Smooth muscle cell of bladder (primary cell): ENCODE results near the gene PPP6R2. TPM values are rescaled to one million over a fixed set of nuclear protein-coding genes. Genes with fewer than 3 reads are reported as not detected.

Experiments used
- total RNA-seq: library from RNA; depleted of rRNA; stranded (reverse); fragments of >200 nt; gene quantifications from 2 replicates; pipeline ENCODE4 v1.2.3, GENCODE V29; 2014

Gene PPP6R2, protein sequence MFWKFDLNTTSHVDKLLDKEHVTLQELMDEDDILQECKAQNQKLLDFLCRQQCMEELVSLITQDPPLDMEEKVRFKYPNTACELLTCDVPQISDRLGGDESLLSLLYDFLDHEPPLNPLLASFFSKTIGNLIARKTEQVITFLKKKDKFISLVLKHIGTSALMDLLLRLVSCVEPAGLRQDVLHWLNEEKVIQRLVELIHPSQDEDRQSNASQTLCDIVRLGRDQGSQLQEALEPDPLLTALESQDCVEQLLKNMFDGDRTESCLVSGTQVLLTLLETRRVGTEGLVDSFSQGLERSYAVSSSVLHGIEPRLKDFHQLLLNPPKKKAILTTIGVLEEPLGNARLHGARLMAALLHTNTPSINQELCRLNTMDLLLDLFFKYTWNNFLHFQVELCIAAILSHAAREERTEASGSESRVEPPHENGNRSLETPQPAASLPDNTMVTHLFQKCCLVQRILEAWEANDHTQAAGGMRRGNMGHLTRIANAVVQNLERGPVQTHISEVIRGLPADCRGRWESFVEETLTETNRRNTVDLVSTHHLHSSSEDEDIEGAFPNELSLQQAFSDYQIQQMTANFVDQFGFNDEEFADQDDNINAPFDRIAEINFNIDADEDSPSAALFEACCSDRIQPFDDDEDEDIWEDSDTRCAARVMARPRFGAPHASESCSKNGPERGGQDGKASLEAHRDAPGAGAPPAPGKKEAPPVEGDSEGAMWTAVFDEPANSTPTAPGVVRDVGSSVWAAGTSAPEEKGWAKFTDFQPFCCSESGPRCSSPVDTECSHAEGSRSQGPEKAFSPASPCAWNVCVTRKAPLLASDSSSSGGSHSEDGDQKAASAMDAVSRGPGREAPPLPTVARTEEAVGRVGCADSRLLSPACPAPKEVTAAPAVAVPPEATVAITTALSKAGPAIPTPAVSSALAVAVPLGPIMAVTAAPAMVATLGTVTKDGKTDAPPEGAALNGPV
- total RNA-seq, result 64.1 and 64.8 TPM in 2 replicates

DNA sequence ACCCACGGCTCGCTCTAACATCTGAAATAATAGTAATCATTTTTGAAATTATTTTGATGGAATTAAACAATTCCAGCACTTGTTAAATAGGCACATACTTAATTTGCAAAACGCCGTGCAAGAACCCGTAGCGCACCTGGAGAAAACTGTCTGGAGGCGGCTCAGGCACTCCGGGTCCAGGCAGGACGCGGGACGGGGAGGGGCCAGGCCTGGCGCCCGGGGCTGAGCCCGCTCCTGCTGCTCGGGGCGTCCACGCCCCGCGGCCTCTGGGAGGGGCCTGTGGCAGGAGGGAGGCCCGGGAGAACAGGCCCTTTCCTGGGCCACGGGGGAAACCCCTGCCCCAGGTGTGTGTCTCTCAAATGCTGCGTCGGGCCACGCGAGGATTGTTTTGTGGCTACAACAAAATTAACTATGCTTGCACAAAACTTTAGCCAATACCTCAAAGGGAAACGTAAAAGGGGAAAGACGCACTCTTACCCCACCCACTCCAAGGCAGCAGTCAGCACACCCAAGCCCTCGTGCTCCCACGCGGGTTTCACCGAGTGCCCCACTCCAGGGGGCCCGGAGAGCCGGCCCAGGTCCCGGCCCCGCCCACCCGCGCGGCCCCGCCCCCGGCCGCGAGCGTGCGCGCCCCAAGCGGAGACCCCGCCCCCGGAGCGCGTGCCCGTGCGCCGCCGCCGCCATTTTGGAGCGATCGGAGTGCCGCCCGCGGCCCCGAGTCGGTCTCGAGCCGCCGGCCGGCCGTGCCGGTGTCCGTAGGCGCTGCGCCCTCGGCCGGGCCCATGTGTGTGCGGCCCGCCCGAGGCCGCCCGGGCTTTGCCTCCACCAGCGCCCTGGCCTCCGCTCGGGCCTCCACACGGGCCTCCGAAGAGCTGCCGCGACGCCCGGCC, at the start of gene PPP6R2:
PPP6R2 (plus strand) TSS at position 677 of the 890 bp plus-strand sequence. CDS start 50,582 bp downstream, outside the sequence.

DNA sequence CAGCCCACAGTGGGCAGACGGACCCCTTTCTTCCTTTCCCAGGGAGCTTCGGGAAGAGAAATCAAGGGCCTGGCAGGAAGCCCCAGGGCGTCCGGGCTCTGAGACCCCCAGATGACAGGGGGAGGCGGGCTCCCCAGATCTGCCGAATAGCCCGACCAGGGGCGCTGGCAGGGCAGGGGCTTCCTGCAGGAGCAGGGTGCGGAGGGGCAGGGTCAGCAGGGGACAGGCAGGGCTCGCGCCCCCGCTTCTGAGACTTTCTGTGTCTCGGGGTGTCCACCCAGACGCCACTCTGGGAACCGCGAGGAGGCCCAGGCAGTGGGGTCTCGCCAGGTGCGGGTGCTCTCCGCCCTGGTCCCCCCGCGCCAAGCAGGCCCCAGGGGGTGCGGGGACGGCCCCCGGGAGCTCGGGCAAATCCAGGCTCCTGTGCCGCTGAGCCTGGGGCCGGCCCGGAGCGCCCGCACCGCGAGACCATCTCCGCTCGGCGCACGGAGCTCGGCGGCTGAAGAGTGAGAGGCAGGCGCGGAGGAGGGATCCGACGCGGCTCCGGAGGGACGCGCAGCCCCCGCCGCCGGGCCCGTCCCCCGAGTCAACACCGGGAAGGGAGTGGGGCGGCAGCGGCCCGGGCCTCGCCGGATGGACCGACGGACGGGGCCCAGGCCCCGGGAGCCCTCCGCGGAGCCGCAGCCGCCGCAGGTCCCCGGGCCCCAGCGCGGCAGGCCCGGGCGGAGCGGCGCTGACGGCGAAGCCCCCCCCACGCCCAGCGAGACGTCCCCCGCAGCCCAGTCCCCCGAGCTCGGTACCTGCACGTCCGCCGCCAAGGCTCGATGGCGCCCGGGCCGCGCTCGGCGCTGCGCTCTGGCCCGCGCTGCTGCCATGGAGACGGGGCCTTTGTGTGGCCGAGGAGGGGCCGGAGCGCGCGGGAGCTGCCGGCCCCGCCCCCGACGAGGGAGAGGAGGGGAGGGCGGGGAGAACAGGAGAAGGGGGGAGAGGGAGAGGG, 36.1 kb upstream of the PPP6R2 start, which contains the start of gene PLXNB2:
PLXNB2 (minus strand) TSS at position 894 of the 997 bp plus-strand sequence. CDS start 17,062 bp downstream, outside the sequence.

DNA sequence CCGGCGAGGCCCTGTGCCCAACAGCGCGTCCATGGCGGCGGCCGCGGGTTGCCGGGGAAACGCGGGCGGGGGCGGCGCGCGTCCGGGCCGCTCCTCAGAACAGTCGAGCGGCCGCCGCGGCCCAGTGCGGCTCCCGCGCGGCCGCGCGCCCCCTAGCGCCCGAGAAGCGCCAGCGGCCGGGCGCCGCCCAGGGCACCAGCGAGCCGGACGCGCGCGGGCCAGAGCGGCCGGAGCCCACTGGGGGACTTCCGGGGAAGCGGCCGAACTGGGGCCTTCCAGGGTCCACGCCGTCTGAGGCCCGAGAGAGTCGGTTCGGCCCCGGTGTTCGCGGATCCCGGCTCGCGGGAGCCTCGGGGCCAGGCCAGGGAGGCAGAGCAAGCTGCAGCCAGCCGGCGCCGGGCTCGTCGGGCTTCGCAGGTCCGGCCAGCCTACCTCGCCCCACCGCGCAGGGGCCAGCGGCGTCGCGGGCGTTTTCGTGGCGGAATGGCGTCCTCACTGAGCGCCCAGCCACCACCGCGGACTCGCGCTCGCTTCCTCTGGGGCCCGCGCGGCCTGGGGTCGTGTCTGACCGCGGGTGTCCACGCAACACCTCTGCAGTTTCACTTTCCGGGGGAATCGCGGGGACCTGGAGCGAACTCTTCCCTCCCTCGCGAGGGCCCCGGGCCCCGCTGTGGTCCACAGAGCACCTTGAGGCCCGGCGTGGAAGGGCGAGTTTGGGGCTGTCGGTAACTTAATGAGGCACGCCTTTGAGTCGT, 16.0 kb upstream of the PPP6R2 start, which contains the start of gene DENND6B:
DENND6B (minus strand) TSS at position 57 of the 755 bp plus-strand sequence; CDS start at position 33, 24 bp downstream.

DNA sequence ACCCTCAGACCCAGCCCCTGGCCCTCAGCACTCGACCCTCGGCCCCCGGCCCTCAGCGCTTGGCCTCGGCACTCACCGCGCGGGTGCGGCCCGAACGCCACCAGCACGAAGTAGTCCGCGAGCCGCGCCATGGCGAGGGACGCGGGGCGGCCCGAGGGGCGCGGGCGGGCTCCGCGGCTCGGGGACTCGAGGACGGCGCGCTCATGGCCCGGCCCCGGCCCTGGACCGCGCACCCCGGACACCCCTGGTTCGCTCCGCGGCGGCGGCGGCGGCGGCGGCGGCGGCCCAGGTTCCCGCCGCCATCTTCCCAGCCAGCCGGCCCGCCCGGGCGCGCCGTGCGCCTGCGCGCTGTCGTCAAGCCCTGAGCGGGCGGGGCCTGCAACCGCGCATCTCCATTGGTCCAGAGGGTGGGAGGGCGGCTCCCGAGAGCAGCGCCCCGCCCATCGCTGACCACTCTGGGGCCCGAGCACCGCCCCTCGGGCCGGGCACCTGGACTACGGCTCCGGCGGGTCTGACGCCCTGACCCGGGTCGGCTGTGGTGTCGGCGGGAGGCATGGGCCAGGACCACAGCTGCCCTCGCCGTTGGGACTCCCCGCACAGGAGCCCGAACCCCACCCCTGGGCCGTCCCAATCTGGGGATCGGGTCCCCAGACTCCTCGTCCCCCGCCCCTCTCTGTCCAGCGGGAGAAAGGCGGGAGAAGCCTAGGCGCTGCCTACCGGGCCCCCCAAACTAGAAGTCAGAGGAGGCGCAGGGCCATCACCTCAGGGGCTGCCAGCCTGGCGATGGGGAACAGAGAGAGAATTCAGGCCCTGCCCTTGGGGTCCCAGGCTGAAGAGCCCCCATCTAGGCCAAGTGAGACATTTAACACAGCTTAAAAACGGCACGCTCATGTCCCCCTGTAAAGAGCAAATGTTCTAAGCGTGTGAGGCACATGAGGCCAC, 131.9 kb downstream of the PPP6R2 start, which contains the start of gene SBF1:
SBF1 (minus strand) TSS at position 326 of the 942 bp plus-strand sequence; CDS start at position 131, 195 bp downstream.

DNA sequence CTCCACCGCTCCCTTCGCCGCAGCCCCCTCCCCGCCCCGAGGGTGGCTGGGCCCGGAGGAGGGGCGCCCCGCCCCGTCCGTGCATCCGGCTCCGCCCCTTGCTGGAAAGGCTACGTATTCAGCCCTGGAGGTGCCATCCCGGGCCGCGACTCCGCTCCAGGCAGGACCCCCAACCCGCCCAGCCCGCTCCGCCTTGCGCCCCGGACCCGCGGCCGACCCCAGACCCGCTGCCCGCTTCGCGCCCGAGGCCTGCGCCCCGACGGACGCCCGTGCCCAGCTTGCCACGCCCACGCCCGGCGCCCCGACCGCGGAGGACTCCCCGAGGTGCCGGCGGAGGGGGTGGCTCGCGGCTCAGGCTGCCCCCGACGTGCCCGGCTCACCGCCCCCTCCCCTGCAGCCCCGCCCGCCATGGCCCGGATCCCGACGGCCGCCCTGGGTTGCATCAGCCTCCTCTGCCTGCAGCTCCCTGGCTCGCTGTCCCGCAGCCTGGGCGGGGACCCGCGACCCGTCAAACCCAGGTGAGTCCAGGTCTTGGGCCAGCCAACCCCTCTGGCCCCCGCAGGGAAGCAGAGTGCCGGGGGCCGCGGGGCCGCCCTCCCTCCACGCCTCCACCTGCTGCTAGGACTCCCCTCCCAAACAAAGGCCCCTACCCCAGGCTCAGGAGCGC, 138.4 kb downstream of the PPP6R2 start, which contains the start of gene ADM2:
ADM2 (plus strand) TSS at position 104 of the 667 bp plus-strand sequence; CDS start at position 409, 305 bp downstream.

DNA sequence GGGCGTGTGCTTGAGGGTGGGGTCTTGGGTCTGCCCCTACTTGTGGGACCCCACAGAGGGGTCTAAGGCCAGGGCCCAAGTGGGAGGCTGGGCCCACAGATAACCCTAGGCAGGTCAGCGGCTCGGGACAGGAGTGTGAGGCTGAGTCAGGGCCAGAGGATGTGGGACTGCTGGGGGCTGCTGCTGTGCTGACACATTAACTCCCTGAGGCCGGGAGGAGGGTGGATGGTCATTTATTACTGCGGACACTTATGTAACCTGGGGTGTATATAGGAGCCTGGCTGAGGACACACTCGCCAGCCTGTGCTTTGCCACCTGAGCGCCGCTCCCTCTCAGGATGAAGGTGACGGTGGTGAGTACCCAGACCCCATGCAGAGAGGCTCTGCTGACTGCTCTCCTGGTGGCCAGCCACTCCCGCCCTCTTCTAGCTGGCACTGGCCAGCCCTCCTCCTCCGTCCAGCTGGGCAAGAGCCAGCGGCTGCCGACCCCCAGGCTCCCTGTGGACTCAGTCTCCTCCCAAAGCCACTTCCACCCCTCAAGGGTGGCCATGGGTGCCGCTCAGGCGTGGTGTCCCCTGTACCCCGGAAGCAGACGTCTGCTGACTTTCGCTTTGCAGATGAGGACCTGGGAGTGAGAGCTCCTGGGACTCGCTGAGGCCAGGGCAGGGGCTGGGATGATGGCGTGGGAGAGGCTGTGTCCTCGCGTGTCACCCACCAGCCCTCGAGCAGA, 143.6 kb downstream of the PPP6R2 start, which contains the start of gene MIOX:
MIOX (plus strand) TSS at position 299 of the 729 bp plus-strand sequence; CDS start at position 338, 39 bp downstream.

Other genes with a start within 250 kb of the PPP6R2 start
- 0.85 and 1.0 TPM in 2 replicates for gene PANX2, start 172.6 kb upstream of the PPP6R2 start, total RNA-seq
- 16.6 and 19.5 TPM in 2 replicates for gene TRABD, start 157.4 kb upstream of the PPP6R2 start, total RNA-seq
- gene SELENOO, start 142.3 kb upstream of the PPP6R2 start, total RNA-seq, result 19.9 and 21.4 TPM in 2 replicates
- 19.5 and 31.0 TPM in 2 replicates for gene TUBGCP6, start 98.3 kb upstream of the PPP6R2 start, total RNA-seq
- gene HDAC10, start 92.1 kb upstream of the PPP6R2 start, total RNA-seq, result 16.1 and 19.6 TPM in 2 replicates
- gene MAPK12, start 81.6 kb upstream of the PPP6R2 start, total RNA-seq, result 30.3 and 31.2 TPM in 2 replicates
- gene MAPK11, start 72.9 kb upstream of the PPP6R2 start, total RNA-seq, result 4.8 and 5.1 TPM in 2 replicates
- gene PLXNB2, start 35.7 kb upstream of the PPP6R2 start, total RNA-seq, result 130 and 166 TPM in 2 replicates
- 1.6 and 2.1 TPM in 2 replicates for gene DENND6B, start 16.3 kb upstream of the PPP6R2 start, total RNA-seq
- gene SBF1, start 131.7 kb downstream of the PPP6R2 start, total RNA-seq, result 54.6 and 79.1 TPM in 2 replicates
- gene ADM2, start 138.2 kb downstream of the PPP6R2 start, total RNA-seq, result 1.4 and 2.4 TPM in 2 replicates
- not detected in 2 replicates for gene MIOX, start 143.5 kb downstream of the PPP6R2 start, total RNA-seq
- gene LMF2, start 164.4 kb downstream of the PPP6R2 start, total RNA-seq, result 20.9 and 28.4 TPM in 2 replicates
- gene NCAPH2, start 164.9 kb downstream of the PPP6R2 start, total RNA-seq, result 17.1 and 18.6 TPM in 2 replicates
- gene SCO2, start 182.3 kb downstream of the PPP6R2 start, total RNA-seq, result 0.57 and 1.6 TPM in 2 replicates
- 15.7 and 26.9 TPM in 2 replicates for gene TYMP, start 186.7 kb downstream of the PPP6R2 start, total RNA-seq
- 0.28 TPM in 2 replicates for gene KLHDC7B, start 202.6 kb downstream of the PPP6R2 start, total RNA-seq
- 0.37 and 0.85 TPM in 2 replicates for gene SYCE3, start 219.6 kb downstream of the PPP6R2 start, total RNA-seq
- gene CPT1B, start 235.1 kb downstream of the PPP6R2 start, total RNA-seq, result 1.00 and 2.3 TPM in 2 replicates
- 16.6 and 19.3 TPM in 2 replicates for gene CHKB, start 239.5 kb downstream of the PPP6R2 start, total RNA-seq